ENCODE data around the gene FGD5. TPM values are rescaled to one million over a fixed set of nuclear protein-coding genes. Genes with fewer than 3 reads are reported as not detected.
"Not testable (repeated sequence)": the region's sequence is repeated elsewhere in the genome, so short reads cannot be mapped to it uniquely, and the experiment has no call there.

FGD5 gene
- total and polyA plus RNA-seq, 8 donors: 25.4 to 49.4 (median 41.7) TPM

GRCh38 chr3:14808502-14809266, 10.1 kb upstream of the FGD5 start:
- Histone ChIP-seq H3K4me1 (peaks cover 0 to 39% of the 10 kb centered on the region in 2 donors), H3K36me3 (no peaks in the 10 kb centered on the region), H3K9me3 (no peaks in the 10 kb centered on the region), H3K27me3 (peaks cover 4 to 70% of the 10 kb centered on the region in 2 donors), H3K4me3 (no peak overlapping the region), H3K27ac (no peak overlapping the region)
- no peak for TF ChIP-seq CTCF (IDR thresholded peaks at IDR 0.05)
- ATAC-seq: no peak
- intact Hi-C loops (cut with DNase I): no loop called here
- DNase-seq: no peak

DNA sequence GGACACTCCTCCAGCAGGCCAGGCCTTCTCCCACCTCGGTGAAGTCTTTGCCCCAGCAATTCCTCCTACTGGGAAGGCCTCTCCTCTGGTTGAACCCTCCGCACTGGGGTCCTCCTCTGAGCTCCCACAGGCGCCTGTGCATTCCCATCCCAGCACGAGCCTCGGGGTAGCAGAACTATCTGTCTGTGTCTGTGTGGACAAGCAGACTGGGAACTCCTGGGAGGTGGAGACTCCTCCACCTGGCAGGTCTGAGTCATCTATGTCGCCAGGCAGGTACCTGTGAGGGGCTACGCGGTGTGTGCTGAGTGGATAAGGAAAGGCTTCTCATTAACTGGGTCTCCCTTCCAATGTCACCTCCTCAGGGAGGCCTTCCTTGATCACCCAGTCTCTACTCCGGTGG, 9.2 kb upstream of the FGD5 start:
- DNase-seq; intact Hi-C loops (cut with DNase I); H3K36me3 ChIP-seq; ATAC-seq; H3K9me3 ChIP-seq: not testable (repeated sequence)
- peak overlapping the region in 1 of 2 donors; percentile 26 for H3K4me3 ChIP-seq
- H3K27me3 ChIP-seq: peaks cover 4 to 67% of the 10 kb centered on the region in 2 donors
- H3K4me1 ChIP-seq: peaks cover 0 to 37% of the 10 kb centered on the region in 2 donors
- H3K27ac ChIP-seq: peak overlapping the region; percentile 59 to 73

GRCh38 chr3:14810070-14810791, 8.5 kb upstream of the FGD5 start:
- intact Hi-C loops (cut with DNase I): no loop called here
- Histone ChIP-seq H3K9me3 (no peaks in the 10 kb centered on the region), H3K36me3 (no peaks in the 10 kb centered on the region), H3K4me1 (peaks cover 0 to 31% of the 10 kb centered on the region in 2 donors), H3K27ac (peak overlapping the region; percentile 59 to 81), H3K27me3 (peaks cover 4 to 67% of the 10 kb centered on the region in 2 donors), H3K4me3 (peak overlapping the region; percentile 44 to 58)
- peak; percentile 51 for ATAC-seq
- no peak for TF ChIP-seq CTCF (IDR thresholded peaks at IDR 0.05)
- DNase-seq: peak in 3 of 4 donors; percentile 53 to 76 (median 65)

DNA sequence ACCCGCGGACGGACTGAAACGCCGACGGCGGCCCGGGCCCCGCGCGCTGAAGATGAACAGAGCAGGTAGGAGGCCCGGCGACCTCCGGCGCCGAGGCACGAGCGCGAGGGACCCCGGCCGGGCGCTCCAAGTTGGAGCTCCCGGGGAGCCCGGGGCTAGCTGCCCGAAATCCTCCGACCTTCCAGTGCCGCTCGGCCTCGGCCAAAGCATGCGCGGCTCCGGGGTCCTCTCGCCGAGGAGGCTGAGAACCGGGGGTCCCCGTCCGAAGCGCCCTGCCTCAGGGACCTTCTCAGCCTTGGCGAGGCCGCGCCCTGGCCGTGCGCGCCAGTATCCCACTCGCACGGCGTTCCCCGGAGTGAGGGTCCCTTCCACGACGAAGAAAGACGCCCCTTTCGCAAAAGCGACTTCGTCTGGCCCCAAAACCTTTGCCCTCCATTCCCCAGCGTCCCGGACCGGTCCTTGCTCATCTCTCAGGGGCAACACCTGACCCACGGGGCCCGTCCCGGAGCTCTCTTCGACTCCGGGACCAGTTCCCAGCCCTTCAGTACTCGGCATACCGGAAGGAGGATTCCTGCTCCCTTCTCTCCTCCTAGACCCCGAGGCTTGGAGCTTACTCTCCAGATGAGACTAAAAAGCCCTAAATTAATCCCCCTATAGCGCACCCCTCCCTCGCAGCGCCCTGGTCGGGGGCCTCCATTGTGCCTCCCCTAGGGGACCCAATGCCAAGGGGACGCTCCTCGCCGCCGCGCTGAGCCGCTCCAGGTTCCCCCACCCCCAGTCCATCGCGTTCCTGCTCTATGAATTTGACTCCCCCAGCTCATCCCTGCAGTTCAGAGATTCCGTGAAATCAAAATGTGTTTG, 7.7 kb upstream of the FGD5 start:
- no peak for TF ChIP-seq CTCF (IDR thresholded peaks at IDR 0.05)
- ATAC-seq (peak; percentile 18), DNase-seq (peak in 2 of 4 donors; percentile 32 to 77)
- intact Hi-C loops (cut with DNase I): no loop called here
- no peaks in the 10 kb centered on the region for H3K9me3 ChIP-seq
- peak overlapping the region; percentile 75 to 81 for H3K27ac ChIP-seq
- H3K36me3 ChIP-seq: no peaks in the 10 kb centered on the region
- peak overlapping the region; percentile 44 to 58 for H3K4me3 ChIP-seq
- peaks cover 0 to 23% of the 10 kb centered on the region in 2 donors for H3K4me1 ChIP-seq
- H3K27me3 ChIP-seq: peaks cover 4 to 67% of the 10 kb centered on the region in 2 donors

DNA sequence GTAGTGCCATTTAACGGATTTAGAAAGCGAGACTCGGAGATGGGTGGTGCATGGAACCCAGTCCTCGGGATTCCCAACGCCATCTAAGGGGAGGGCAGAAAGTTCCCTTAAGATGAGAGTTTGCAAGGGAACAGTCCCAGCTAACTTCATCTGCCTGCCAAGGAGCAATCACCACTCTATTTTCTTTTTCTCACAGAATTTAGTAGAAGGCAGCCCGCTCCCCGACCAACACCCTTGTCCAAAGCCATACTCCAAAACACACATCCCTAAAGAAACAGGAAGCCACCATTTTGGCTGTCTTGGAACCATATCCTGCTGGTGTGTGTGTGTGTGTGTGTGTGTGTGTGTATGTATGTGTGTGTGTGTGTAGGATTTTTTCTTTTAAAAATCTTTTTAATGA, 7.1 kb upstream of the FGD5 start:
- no peak for TF ChIP-seq CTCF (IDR thresholded peaks at IDR 0.05)
- no peaks in the 10 kb centered on the region for H3K36me3 ChIP-seq
- intact Hi-C loops (cut with DNase I): no loop called here
- H3K4me3 ChIP-seq: peak overlapping the region; percentile 44 to 58
- no peaks in the 10 kb centered on the region for H3K9me3 ChIP-seq
- peaks cover 4 to 67% of the 10 kb centered on the region in 2 donors for H3K27me3 ChIP-seq
- peak overlapping the region; percentile 75 to 81 for H3K27ac ChIP-seq
- H3K4me1 ChIP-seq: peaks cover 0 to 16% of the 10 kb centered on the region in 2 donors
- peak in 2 of 4 donors; percentile 36 to 43 for DNase-seq
- peak; percentile 14 for ATAC-seq
